Neutrophil (primary cell): ENCODE results near the gene HPSE2.

ENCODE experiments used
- H3K27ac ChIP-seq: fragments of 200-600 bp; sonication (generic); 2 replicates; pipeline ENCODE4 v1.5.1; 2016; ENCODE audit warnings: mild to moderate bottlenecking, moderate library complexity
- H3K27me3 ChIP-seq: fragments of 200-600 bp; sonication (generic); 2 replicates; pipeline ENCODE4 v1.6.0; 2016; ENCODE audit warnings: mild to moderate bottlenecking
- H3K36me3 ChIP-seq: fragments of 200-600 bp; sonication (generic); 2 replicates; pipeline ENCODE4 v1.5.1; 2017
- H3K4me1 ChIP-seq, 2 experiments: fragments of 200-600 bp in 1 of 2; sonication (generic) in 1 of 2; 1 replicate in 1 of 2; 2 replicates in 1 of 2; pipeline versions ENCODE4 v1.5.1 to v1.6.1; 2013 to 2016; ENCODE audit warnings: low read depth in 1 of 2, low read length in 1 of 2, mild to moderate bottlenecking in 1 of 2, moderate library complexity in 1 of 2; ENCODE audit not compliant: control insufficient read depth in 1 of 2, insufficient read depth in 1 of 2
- H3K4me3 ChIP-seq, 2 experiments: fragments of 200-600 bp in 1 of 2; sonication (generic) in 1 of 2; 1 replicate in 1 of 2; 2 replicates in 1 of 2; pipeline ENCODE4 v1.5.1; 2013 to 2016; ENCODE audit warnings: low read depth in 1 of 2, low read length in 1 of 2, mild to moderate bottlenecking in 1 of 2, moderate library complexity in 1 of 2
- H3K9me3 ChIP-seq: fragments of 200-600 bp; sonication (generic); 2 replicates; pipeline ENCODE4 v1.5.1; 2016
- CTCF ChIP-seq: fragments of 200-600 bp; sonication (generic); IDR thresholded peaks from 2 replicates; pipeline ENCODE4 v1.5.1; 2016; ENCODE audit warnings: antibody characterized with exemption

HPSE2 gene

GRCh38 chr10:98646998-98647917 is 588.4 kb downstream of the HPSE2 start:
- H3K4me1 ChIP-seq, result no peaks in the 10 kb centered on the region
- TF ChIP-seq CTCF, result no peak
- no peaks in the 10 kb centered on the region for H3K36me3 ChIP-seq
- no peak overlapping the region for H3K4me3 ChIP-seq
- no peaks in the 10 kb centered on the region for H3K9me3 ChIP-seq
- no peak overlapping the region for H3K27ac ChIP-seq
- peaks cover 14% of the 10 kb centered on the region for H3K27me3 ChIP-seq

GRCh38 chr10:98644466-98644865 is 591.2 kb downstream of the HPSE2 start:
- H3K4me1 ChIP-seq, result no peaks in the 10 kb centered on the region
- TF ChIP-seq CTCF, result no peak
- no peaks in the 10 kb centered on the region for H3K36me3 ChIP-seq
- no peaks in the 10 kb centered on the region for H3K9me3 ChIP-seq
- no peak overlapping the region for H3K4me3 ChIP-seq
- no peak overlapping the region for H3K27ac ChIP-seq
- H3K27me3 ChIP-seq, result peaks cover 14% of the 10 kb centered on the region

GRCh38 chr10:98642281-98642680 is 593.4 kb downstream of the HPSE2 start:
- Histone ChIP-seq H3K27ac (no peak overlapping the region), H3K4me1 (no peaks in the 10 kb centered on the region), H3K27me3 (peaks cover 8% of the 10 kb centered on the region), H3K36me3 (no peaks in the 10 kb centered on the region), H3K9me3 (no peaks in the 10 kb centered on the region), H3K4me3 (no peak overlapping the region)
- TF ChIP-seq CTCF, result no peak

- Histone ChIP-seq H3K36me3 (no peaks in the 10 kb centered on the region), H3K4me1 (no peaks in the 10 kb centered on the region), H3K27ac (no peak overlapping the region), H3K4me3 (no peak overlapping the region), H3K9me3 (no peaks in the 10 kb centered on the region), H3K27me3 (no peaks in the 10 kb centered on the region)
- no peak for TF ChIP-seq CTCF
Measured at GRCh38 chr10:98638920-98639319, 596.7 kb downstream of the HPSE2 start.

GRCh38 chr10:98636921-98637329 is 598.7 kb downstream of the HPSE2 start:
- no peak overlapping the region for H3K27ac ChIP-seq
- TF ChIP-seq CTCF, result no peak
- no peaks in the 10 kb centered on the region for H3K36me3 ChIP-seq
- H3K4me3 ChIP-seq, result no peak overlapping the region
- no peaks in the 10 kb centered on the region for H3K4me1 ChIP-seq
- no peaks in the 10 kb centered on the region for H3K9me3 ChIP-seq
- H3K27me3 ChIP-seq, result no peaks in the 10 kb centered on the region
